GM19463 (cell line): ENCODE measurements around the gene TM4SF1.

Source experiments
- ATAC-seq: cut with Tn5 transposase; IDR thresholded peaks from one replicate; pipeline ENCODE4 v1.9.1; 2021; ENCODE audit warnings: mild to moderate bottlenecking, moderate library complexity; ENCODE audit not compliant: unreplicated experiment

TM4SF1 gene

GRCh38 chr3:149377408-149378364, at the start of gene TM4SF1:
TSS of gene TM4SF1 (minus strand) at chr3:149377649. CDS start at chr3:149377547, 102 bp downstream.
- ATAC-seq, result no peak

- no peak for ATAC-seq
These were observed 48.9 kb upstream of the TM4SF1 start for GRCh38 chr3:149426325-149426724.

- no peak for ATAC-seq
These were observed 47.5 kb upstream of the TM4SF1 start for GRCh38 chr3:149424918-149425317.

- ATAC-seq, result no peak
These were observed 44.3 kb upstream of the TM4SF1 start for GRCh38 chr3:149421764-149422163.

- ATAC-seq, result no peak
These were observed 42.4 kb upstream of the TM4SF1 start for GRCh38 chr3:149419816-149420215.

- no peak for ATAC-seq
These were observed 40.3 kb upstream of the TM4SF1 start for GRCh38 chr3:149417727-149418126.

- ATAC-seq, result peak; percentile 83
These were observed 39.7 kb upstream of the TM4SF1 start for GRCh38 chr3:149417174-149417573.

GRCh38 chr3:149415484-149415883, 38.0 kb upstream of the TM4SF1 start:
- no peak for ATAC-seq

GRCh38 chr3:149414557-149415231, 37.2 kb upstream of the TM4SF1 start:
- ATAC-seq, result no peak

- ATAC-seq, result no peak
These were observed 34.1 kb upstream of the TM4SF1 start for GRCh38 chr3:149411583-149411982.

GRCh38 chr3:149409351-149409750, 31.9 kb upstream of the TM4SF1 start:
- ATAC-seq, result no peak

GRCh38 chr3:149407898-149408297, 30.4 kb upstream of the TM4SF1 start:
- no peak for ATAC-seq

- no peak for ATAC-seq
These were observed 28.8 kb upstream of the TM4SF1 start for GRCh38 chr3:149406244-149406752.

GRCh38 chr3:149403443-149403842, 26.0 kb upstream of the TM4SF1 start:
- no peak for ATAC-seq

- no peak for ATAC-seq
These were observed 25.0 kb upstream of the TM4SF1 start for GRCh38 chr3:149402481-149402880.

- ATAC-seq, result no peak
These were observed 24.5 kb upstream of the TM4SF1 start for GRCh38 chr3:149401926-149402310.

GRCh38 chr3:149401212-149401925, 23.9 kb upstream of the TM4SF1 start:
- no peak for ATAC-seq

- no peak for ATAC-seq
These were observed 23.2 kb upstream of the TM4SF1 start for GRCh38 chr3:149400645-149401044.

GRCh38 chr3:149398296-149398695, 20.8 kb upstream of the TM4SF1 start:
- no peak for ATAC-seq

- ATAC-seq, result no peak
These were observed 20.1 kb upstream of the TM4SF1 start for GRCh38 chr3:149397528-149397927.

GRCh38 chr3:149396476-149396875, 19.0 kb upstream of the TM4SF1 start:
- ATAC-seq, result no peak
